Measurements from ENCODE around the gene FBXO47.
"Not testable (repeated sequence)": the region's sequence is repeated elsewhere in the genome, so short reads cannot be mapped to it uniquely, and the experiment has no call there.

FBXO47 gene

GRCh38 chr17:38920374-38921291, 46.6 kb downstream of the FBXO47 start:
- DNase-seq: no peak

GRCh38 chr17:38919316-38920078, 47.7 kb downstream of the FBXO47 start:
- no peak for DNase-seq

DNA sequence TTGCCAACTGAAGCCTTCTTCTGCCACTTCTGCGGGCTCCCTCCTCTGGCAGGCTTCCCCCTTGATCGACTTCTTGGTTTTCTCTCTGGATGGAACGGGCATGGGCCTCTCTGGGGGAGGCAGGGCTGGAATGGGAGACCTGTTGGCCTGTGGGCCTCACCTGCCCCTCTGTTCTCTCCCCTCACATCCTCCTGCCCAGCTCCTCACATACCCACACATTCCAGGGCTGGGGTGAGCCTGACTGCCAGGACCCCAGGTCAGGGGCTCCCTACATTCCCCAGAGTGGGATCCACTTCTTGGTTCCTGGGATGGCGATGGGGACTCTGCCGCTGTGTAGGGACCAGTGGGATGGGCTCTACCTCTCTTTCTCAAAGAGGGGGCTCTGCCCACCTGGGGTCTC, 48.3 kb downstream of the FBXO47 start:
- no peak for DNase-seq

DNA sequence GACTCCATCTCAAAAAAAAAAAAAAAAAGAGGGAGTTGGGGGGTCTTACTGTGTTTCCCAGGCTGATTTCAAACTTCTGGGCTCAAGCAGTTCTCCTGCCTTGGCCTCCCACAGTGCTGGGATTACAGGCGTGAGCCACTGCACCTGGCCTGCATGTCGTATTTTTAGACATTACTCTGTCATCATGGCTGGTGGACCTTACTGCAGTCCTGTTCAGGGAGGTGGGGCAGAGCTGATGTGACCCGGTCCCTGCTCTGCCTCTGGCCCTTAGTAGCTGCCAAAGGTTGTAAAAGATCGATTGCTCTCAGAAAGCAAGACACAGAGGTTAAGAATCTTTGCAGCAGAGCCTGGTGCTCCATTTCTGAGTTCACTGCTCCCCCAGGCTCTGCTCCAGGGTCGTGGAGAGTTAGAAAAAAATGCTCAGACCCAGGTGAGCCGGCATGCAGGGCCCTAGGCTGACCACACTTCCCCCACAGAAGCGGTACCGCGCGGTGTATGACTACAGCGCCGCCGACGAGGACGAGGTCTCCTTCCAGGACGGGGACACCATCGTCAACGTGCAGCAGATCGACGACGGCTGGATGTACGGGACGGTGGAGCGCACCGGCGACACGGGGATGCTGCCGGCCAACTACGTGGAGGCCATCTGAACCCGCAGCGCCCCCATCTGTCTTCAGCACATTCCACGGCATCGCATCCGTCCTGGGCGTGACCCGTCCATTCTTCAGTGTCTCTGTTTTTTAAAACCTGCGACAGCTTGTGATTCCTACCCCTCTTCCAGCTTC, 48.9 kb downstream of the FBXO47 start:
- no peak for DNase-seq

DNA sequence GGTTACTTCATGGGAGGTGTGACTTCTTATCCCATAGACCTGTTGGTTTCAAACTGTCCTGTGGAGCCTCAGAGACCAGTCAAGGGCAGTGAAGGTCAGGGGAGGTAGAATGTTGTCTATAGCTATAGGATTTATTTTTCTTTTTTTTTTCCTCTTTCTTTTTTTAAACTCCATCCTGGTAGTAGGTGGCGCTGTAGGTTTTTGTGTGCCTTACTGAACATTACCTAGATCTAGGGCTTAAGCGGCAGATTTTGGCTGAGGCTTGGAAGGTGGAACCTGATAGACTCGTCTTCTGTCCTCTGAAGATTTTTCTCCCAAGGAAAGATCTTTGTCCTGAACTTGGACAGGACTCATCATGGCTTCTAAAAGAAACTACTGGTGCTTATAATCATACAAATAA, 49.9 kb downstream of the FBXO47 start:
- DNase-seq: no peak

DNA sequence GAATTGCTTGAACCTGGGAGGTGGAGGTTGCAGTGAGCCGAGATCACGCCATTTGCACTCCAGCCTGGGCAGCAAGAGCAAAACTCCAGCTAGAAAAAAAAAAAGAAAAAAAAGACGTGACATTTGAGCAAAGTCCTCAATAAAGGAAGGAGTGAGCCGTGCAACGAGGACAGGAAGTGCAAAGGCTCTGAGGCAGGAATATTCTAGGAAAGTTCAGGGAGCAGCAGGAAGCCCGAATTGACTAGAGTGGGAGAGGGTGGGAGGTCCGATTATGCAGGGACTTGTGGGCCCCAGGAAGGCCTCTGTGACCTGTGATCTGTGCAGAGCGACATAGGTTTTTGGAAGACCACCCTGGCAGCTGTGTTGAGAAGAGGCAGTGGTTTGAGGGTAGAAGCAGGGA, 50.4 kb downstream of the FBXO47 start:
- no peak for DNase-seq

DNA sequence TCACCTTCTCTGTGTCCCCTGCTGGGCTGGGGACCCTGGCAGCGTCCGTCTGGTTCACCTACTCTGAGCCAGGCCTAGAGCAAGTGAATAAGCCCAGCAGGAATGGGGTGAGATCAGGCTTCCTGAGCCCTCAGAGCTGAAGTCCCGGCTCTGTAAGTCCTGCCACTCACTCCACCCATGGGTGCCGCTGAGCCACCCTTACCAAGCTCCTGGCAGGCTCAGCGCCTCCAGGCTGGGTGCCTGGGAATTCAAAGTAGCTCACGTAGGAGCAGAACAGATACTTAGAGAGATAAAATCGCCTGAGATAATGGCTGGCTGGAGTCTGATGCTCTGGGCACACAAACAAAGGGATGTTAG, 51.6 kb downstream of the FBXO47 start:
- DNase-seq: no peak

GRCh38 chr17:38914741-38915638, 52.2 kb downstream of the FBXO47 start:
- no peak for DNase-seq

DNA sequence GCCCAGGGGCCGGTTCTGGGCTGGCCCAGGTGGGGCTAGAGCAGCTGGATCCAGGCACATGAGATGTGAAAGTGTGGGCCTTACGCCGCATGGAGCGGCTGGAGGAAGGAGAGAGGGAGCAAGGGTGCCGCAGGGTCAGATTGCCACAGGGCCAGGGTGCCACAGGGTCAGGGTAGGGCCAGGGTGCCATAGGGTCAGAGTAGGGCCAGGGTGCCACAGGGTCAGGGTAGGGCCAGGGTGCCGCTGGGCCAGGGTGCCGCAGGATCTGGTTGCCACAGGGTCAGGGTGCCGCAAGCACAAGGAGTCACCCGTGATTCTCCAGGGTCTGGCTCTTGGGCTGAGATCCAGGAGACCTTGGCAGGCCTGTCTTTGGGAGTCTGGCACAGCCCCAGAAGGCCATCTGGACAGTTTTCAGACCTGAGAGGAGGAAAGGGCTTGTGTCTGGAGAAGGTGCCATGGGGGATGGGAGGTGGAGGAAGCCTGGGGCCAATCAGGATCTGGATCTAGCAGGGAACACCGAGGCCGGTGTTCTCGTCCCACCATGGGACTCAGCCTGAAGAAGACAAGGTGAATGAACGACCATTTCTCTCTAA, 54.9 kb downstream of the FBXO47 start:
- DNase-seq: no peak

- DNase-seq: not testable (repeated sequence)
Observed at GRCh38 chr17:38911731-38912081, 55.5 kb downstream of the FBXO47 start.

DNA sequence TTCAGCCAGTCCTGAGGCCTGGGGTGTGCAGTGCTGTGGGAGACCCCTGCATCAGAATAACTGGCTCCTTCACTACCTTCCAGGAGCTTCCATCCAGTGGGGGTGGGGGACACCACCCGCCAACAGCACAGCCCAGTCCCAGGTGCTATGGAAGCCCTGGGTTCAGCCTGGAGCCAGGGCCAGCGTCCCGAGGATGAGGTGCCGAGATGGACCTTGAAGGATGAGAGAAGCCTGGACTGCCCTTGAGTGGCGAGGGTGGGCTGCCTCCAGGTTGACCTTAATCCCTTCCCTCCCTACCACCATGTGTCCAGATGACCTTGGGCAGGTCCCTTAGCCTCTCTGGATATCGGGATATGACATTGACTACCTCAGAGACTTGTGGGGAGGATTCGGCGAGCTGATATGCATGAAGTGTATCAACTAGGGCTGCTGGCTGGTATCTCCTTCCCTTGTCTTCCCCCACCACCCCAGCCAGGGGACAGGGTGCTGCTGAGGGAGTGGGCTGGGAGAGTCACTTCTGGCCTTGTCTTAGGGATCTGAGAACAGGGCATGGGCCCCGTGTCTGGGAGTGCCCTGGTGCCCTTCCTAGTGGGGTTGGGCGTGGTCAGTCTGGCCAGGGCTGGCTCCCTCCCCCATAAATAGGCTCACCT, 56.0 kb downstream of the FBXO47 start:
- no peak for DNase-seq

- DNase-seq: no peak
Observed at GRCh38 chr17:38910325-38910724, 56.9 kb downstream of the FBXO47 start.

- no peak for DNase-seq
Observed at GRCh38 chr17:38908676-38909181, 58.5 kb downstream of the FBXO47 start.

DNA sequence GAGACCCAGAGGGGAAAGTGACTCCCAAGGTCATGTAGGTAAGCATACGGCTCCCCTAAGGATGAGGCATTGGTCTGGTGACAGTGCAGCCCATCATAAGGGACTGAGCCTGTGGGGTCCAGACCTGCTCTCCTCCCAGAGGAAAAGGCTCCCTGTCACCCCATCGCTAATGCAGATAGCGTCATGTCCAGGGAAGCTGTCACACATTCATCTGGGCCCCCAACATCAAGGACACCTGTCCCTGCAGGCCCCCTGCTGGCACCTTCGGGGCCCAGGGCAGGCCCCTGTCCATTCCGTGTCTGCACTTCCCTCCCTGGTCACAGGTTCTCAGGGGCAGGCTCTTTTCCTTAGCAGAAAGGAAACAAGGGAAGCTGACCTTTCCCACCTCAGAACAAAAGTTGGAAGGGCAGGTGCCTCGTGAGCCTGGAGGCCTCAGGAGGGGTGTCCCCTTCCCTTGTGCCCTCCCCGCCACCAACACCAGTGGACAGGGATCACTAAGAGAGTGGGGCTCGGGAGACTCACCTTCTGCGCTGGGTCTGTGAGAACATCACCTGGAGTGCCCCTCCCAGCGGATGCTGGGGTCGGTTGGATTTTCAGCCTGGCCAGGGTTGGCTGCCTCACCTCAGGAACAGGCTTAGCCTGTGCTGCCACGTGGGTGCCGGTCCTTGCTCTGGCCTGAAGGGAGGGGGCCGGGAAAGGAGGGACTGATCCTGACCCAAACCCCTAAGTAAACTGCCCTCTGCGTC, 59.1 kb downstream of the FBXO47 start:
- DNase-seq: no peak

GRCh38 chr17:38906460-38907228, 60.6 kb downstream of the FBXO47 start:
- no peak for DNase-seq

DNA sequence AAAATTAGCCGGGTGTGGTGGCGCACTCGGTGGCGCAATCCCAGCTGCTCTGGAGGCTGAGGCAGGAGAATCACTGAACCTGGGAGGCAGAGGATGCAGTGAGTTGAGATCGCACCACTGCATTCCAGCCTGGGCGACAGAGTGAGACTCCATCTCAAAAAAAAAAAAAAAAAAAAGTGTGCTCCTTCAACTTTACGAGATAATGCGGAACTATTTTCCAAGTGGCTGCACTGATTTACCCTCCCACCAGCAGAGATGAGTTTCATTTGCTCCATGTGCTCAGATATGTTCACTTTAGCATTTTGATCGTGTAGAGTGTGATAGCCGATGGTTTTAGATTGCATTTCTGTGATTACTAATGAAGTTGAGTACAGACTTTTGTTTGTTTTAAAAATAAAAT, 61.8 kb downstream of the FBXO47 start:
- no peak for DNase-seq

- DNase-seq: no peak
Observed at GRCh38 chr17:38904892-38905291, 62.3 kb downstream of the FBXO47 start.

- no peak for DNase-seq
Observed at GRCh38 chr17:38903404-38903803, 63.8 kb downstream of the FBXO47 start.

DNA sequence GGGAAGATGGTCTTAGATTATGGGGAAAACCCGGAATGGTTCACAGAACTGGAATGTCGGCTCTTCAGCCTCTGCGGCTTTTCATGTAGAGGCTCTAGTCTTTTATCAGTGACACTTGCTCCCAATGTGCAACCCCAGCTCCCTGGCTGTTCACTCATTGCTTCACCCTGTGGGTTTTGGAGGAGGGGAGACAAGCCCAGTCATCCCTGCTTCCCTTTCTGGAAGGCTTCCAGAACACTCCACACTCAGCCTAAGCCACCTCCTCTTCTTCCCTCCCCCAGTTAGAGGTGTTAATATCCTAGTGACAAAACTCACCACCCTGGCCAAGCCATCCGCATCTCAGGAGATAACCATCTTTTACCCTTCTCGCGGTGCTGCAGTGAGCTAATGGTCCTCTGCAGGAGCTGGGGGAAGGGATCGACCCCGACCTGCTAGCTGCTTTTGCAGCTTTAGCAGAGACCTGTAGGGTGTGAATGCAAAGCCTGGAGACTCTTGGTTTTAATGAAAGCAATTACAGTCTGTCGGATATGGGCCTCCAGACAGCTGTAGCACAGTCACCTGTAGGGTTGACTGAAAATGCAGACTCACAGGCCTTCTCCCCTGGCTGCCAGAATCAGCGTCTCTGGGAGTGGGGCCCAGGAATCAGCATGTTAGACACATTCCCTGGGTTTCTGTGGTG, 66.1 kb downstream of the FBXO47 start:
- no peak for DNase-seq
